ENCODE data around the gene S100A13. TPM values are rescaled to one million over a fixed set of nuclear protein-coding genes. Genes with fewer than 3 reads are reported as not detected.
"Not testable (repeated sequence)": the region's sequence is repeated elsewhere in the genome, so short reads cannot be mapped to it uniquely, and the experiment has no call there.

Gene S100A13
- total RNA-seq, 1 experiment from 2014 or later: 350 TPM

- no peak overlapping the region for H2AFZ ChIP-seq (ENCODE audit: low read length)
- no peaks in the 10 kb centered on the region for H3K9me2 ChIP-seq (replicated peaks; ENCODE audit: low read length)
- H3K27ac ChIP-seq (ENCODE audit: low read length): no peak overlapping the region
- H3K4me3 ChIP-seq (ENCODE audit: low read length): no peak overlapping the region
- H3K4me1 ChIP-seq (ENCODE audit: insufficient read depth, low read length): peaks cover 10% of the 10 kb centered on the region
- H3F3A ChIP-seq (ENCODE audit: low read length, unreplicated experiment): no peaks in the 10 kb centered on the region
- H3K9me3 ChIP-seq (ENCODE audit: low read length): no peaks in the 10 kb centered on the region
- ChIA-PET POLR2A (ENCODE audit: unreplicated experiment) (interaction anchor here (0.5 kb wide), 1 partner anchor 21 kb away, joined by 13 read pairs; no protein-coding TSS in a partner anchor), CTCF (no interaction called here)
- intact Hi-C loops (cut with micrococcal nuclease): no loop called here
- TF ChIP-seq CTCF (conservative IDR thresholded peaks at IDR 0.05; ENCODE audit: low read depth, low read length): no peak
- TF ChIP-seq EZH2phosphoT487 (IDR thresholded peaks at IDR 0.05; ENCODE audit: borderline replicate concordance, low read length): no peak
- TF ChIP-seq EZH2 (IDR thresholded peaks at IDR 0.05; ENCODE audit: low read length, unreplicated experiment): no peak
- H4K20me1 ChIP-seq (ENCODE audit: low read length): no peaks in the 10 kb centered on the region
- no peaks in the 10 kb centered on the region for H3K27me3 ChIP-seq (ENCODE audit: low read length)
- H3K36me3 ChIP-seq (ENCODE audit: low read depth, low read length): no peaks in the 10 kb centered on the region
- no peak for ATAC-seq
- no TSS peak for BruUV-seq (replicated peaks)
- no peaks in the 10 kb centered on the region for H3K79me2 ChIP-seq (ENCODE audit: low read length)
- H3K4me2 ChIP-seq (ENCODE audit: low read length): no peak overlapping the region
- no peak overlapping the region for H3K9ac ChIP-seq (ENCODE audit: low read length)
- no peak for DNase-seq
Observed at GRCh38 chr1:153583976-153584375, 43.3 kb downstream of the S100A13 start.

- H3F3A ChIP-seq (ENCODE audit: low read length, unreplicated experiment); ATAC-seq; H3K9me3 ChIP-seq (ENCODE audit: low read length); H3K9ac ChIP-seq (ENCODE audit: low read length); H3K79me2 ChIP-seq (ENCODE audit: low read length); H3K27ac ChIP-seq (ENCODE audit: low read length); H2AFZ ChIP-seq (ENCODE audit: low read length); CTCF ChIA-PET; H4K20me1 ChIP-seq (ENCODE audit: low read length); DNase-seq; H3K4me1 ChIP-seq (ENCODE audit: insufficient read depth, low read length); H3K4me2 ChIP-seq (ENCODE audit: low read length); H3K27me3 ChIP-seq (ENCODE audit: low read length); BruUV-seq (replicated peaks); H3K9me2 ChIP-seq (replicated peaks; ENCODE audit: low read length); H3K4me3 ChIP-seq (ENCODE audit: low read length); intact Hi-C loops (cut with micrococcal nuclease); H3K36me3 ChIP-seq (ENCODE audit: low read depth, low read length): not testable (repeated sequence)
- POLR2A ChIA-PET (ENCODE audit: unreplicated experiment): interaction anchor here (0.5 kb wide), 1 partner anchor 21 kb away, joined by 13 read pairs; no protein-coding TSS in a partner anchor
Observed at GRCh38 chr1:153583514-153583913, 43.8 kb downstream of the S100A13 start.

DNA sequence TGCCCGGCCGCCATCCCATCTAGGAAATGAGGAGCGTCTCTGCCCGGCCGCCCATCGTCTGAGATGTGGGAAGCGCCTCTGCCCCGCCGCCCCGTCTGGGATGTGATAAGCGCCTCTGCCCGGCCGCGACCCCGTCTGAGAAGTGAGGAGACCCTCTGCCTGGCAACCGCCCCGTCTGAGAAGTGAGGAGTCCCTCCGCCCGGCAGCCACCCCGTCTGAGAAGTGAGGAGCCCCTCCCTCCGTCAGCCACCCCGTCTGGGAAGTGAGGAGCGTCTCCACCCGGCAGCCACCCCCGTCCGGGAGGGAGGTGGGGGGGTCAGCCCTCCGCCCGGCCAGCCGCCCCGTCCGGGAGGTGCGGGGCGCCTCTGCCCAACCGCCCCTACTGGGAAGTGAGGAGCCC, 44.5 kb downstream of the S100A13 start:
- H4K20me1 ChIP-seq (ENCODE audit: low read length); H2AFZ ChIP-seq (ENCODE audit: low read length); POLR2A ChIA-PET (ENCODE audit: unreplicated experiment); H3K4me2 ChIP-seq (ENCODE audit: low read length); H3K27me3 ChIP-seq (ENCODE audit: low read length); intact Hi-C loops (cut with micrococcal nuclease); H3K4me3 ChIP-seq (ENCODE audit: low read length); H3K79me2 ChIP-seq (ENCODE audit: low read length); H3K27ac ChIP-seq (ENCODE audit: low read length); H3K9ac ChIP-seq (ENCODE audit: low read length); H3F3A ChIP-seq (ENCODE audit: low read length, unreplicated experiment); ATAC-seq; BruUV-seq (replicated peaks); H3K9me3 ChIP-seq (ENCODE audit: low read length); DNase-seq; CTCF ChIA-PET; H3K9me2 ChIP-seq (replicated peaks; ENCODE audit: low read length); H3K36me3 ChIP-seq (ENCODE audit: low read depth, low read length): not testable (repeated sequence)
- H3K4me1 ChIP-seq (ENCODE audit: insufficient read depth, low read length): peaks cover 11% of the 10 kb centered on the region

GRCh38 chr1:153578936-153579335, 48.4 kb downstream of the S100A13 start:
- TF ChIP-seq EZH2phosphoT487 (IDR thresholded peaks at IDR 0.05; ENCODE audit: borderline replicate concordance, low read length) (no peak), CTCF (conservative IDR thresholded peaks at IDR 0.05; ENCODE audit: low read depth, low read length) (no peak), EZH2 (IDR thresholded peaks at IDR 0.05; ENCODE audit: low read length, unreplicated experiment) (no peak)
- Histone ChIP-seq H3K36me3 (ENCODE audit: low read depth, low read length) (no peaks in the 10 kb centered on the region), H3F3A (ENCODE audit: low read length, unreplicated experiment) (no peaks in the 10 kb centered on the region), H3K79me2 (ENCODE audit: low read length) (no peaks in the 10 kb centered on the region), H3K9me2 (replicated peaks; ENCODE audit: low read length) (no peaks in the 10 kb centered on the region), H3K9me3 (ENCODE audit: low read length) (no peaks in the 10 kb centered on the region), H2AFZ (ENCODE audit: low read length) (no peak overlapping the region), H3K27ac (ENCODE audit: low read length) (no peak overlapping the region), H3K4me2 (ENCODE audit: low read length) (no peak overlapping the region), H3K4me1 (ENCODE audit: insufficient read depth, low read length) (peaks cover 5% of the 10 kb centered on the region; the same call in 1 of the 2 replicates), H3K27me3 (ENCODE audit: low read length) (no peaks in the 10 kb centered on the region), H4K20me1 (ENCODE audit: low read length) (no peaks in the 10 kb centered on the region), H3K4me3 (ENCODE audit: low read length) (no peak overlapping the region), H3K9ac (ENCODE audit: low read length) (no peak overlapping the region)
- ATAC-seq: no peak
- no TSS peak for BruUV-seq (replicated peaks)
- DNase-seq: no peak
- ChIA-PET CTCF (no interaction called here), POLR2A (ENCODE audit: unreplicated experiment) (no interaction called here)
- intact Hi-C loops (cut with micrococcal nuclease): no loop called here

All from PC-3 (cell line).